Right lobe of liver (tissue), 6 donors: ENCODE results near the gene LMAN2L. TPM values are rescaled to one million over a fixed set of nuclear protein-coding genes. Genes with fewer than 3 reads are reported as not detected.

Experiments
- ATAC-seq, 4 donors: fragments of 200-7000 bp; cut with Tn5 transposase; one replicate each; pipeline ENCODE4 v1.9.1; 2020; ENCODE audit warnings: mild to moderate bottlenecking in 4 of 4, moderate library complexity in 4 of 4
- DNase-seq, 3 donors: peaks; one replicate each; pipeline ENCODE4 v3.0.0-alpha.2; 2020
- H3K27ac ChIP-seq, 3 donors: fragments of 200-600 bp; one replicate each; pipeline ENCODE4 v1.8.0; 2022
- H3K27me3 ChIP-seq, 2 donors: fragments of 200-600 bp; one replicate each; pipeline ENCODE4 v1.8.0; 2022
- H3K36me3 ChIP-seq, 4 donors: fragments of 200-600 bp; sonication (generic) in 1 of 4; one replicate each; pipeline versions ENCODE4 v1.5.1 to v1.8.0; 2017 to 2022; ENCODE audit warnings: control low read depth in 1 of 4
- H3K4me1 ChIP-seq, 4 donors: fragments of 200-600 bp; sonication (generic) in 1 of 4; one replicate each; pipeline versions ENCODE4 v1.5.1 to v1.8.0; 2017 to 2022; ENCODE audit warnings: control low read depth in 1 of 4
- H3K4me3 ChIP-seq, 3 donors: fragments of 200-600 bp; one replicate each; pipeline ENCODE4 v1.8.0; 2022
- H3K9me3 ChIP-seq, 4 donors: fragments of 200-600 bp; sonication (generic) in 1 of 4; one replicate each; pipeline versions ENCODE4 v1.5.1 to v1.8.0; 2017 to 2022; ENCODE audit warnings: control low read depth in 1 of 4
- POLR2A ChIP-seq: fragments of 450-650 bp; IDR thresholded peaks from one replicate; pipeline ENCODE4 v1.6.1; 2017; ENCODE audit warnings: antibody characterized with exemption, mild to moderate bottlenecking
- WGBS: methylation state at CpG from one replicate; pipeline ENCODE4 v1.1.6; 2018; ENCODE audit warnings: low coverage, low lambda C conversion rate; ENCODE audit not compliant: insufficient coverage; ENCODE audit errors: missing lambda C conversion rate; 5-methylcytosine and 5-hydroxymethylcytosine counted together
- intact Hi-C, 2 donors: fragments of 100-400 bp; cut with DNase I; formaldehyde crosslinking; loops; one replicate each; pipeline versions ENCODE4 v1.11.2 to v1.14.1; 2022
- total RNA-seq, 6 experiments: library from RNA; depleted of rRNA in 2 of 6; stranded (reverse); fragments of >200 nt in 2 of 6; fragmentation: NEBNext Ultra II Directional in 3 of 6; extraction: Animal tissue kit (Norgen Biotek cat#: 25700) in 3 of 6; gene quantifications; one replicate each; pipeline versions ENCODE4 v1.1.0 to v1.2.4, GENCODE V29; 2016 to 2023
- TF ChIP-seq, protein P1 (sequence below), 4 donors: fragments of 200-600 bp in 3 of 4; fragments of 450-650 bp in 1 of 4; IDR thresholded peaks; one replicate each; pipeline versions ENCODE4 v1.5.1 to v1.8.0; 2016 to 2022; ENCODE audit warnings: antibody characterized with exemption in 4 of 4, mild to moderate bottlenecking in 2 of 4
- donor health status: DM: no; HTN: yes; CAD: no.
- donor health status: DM: no; HTN: no; CAD: no.
- donor health status: DM: no; HTN: no; CAD: no.
- donor health status: DM: no; HTN: yes; CAD: no.
- donor health status: DM: no; HTN: yes; CAD: no.

The LMAN2L gene
- total RNA-seq, 6 experiments from 2014 or later, result 5.5 to 17.8 (median 11.3) TPM

DNA sequence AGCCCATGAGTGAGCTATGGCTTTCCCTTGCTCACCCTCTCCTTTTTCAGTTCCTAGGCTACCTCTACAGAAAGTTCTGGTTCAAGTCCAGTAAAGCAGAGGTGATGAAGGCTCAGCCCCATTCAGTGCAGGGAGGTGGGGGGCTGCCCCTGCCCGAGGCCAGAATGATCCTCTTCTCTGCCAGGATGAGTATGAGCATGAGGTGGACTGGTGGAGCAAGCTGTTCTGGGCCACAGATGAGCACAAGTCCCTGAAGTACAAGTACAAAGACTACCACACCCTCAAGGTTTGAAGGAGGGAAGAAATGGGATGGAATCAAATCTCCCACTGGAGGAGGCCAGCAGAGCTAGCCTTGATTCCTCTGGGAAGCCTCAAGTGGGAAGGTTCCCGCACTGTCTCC, 42.4 kb downstream of the LMAN2L start:
- no peaks in the 10 kb centered on the region for H3K27me3 ChIP-seq
- no peak overlapping the region for H3K4me3 ChIP-seq
- DNase-seq (no peak), ATAC-seq (no peak)
- no peaks in the 10 kb centered on the region for H3K4me1 ChIP-seq
- intact Hi-C loops, result no loop called here
- no peak overlapping the region for H3K27ac ChIP-seq
- 83% methylated on average over 1 of the region's 2 CpGs for WGBS
- TF ChIP-seq, protein P1, sequence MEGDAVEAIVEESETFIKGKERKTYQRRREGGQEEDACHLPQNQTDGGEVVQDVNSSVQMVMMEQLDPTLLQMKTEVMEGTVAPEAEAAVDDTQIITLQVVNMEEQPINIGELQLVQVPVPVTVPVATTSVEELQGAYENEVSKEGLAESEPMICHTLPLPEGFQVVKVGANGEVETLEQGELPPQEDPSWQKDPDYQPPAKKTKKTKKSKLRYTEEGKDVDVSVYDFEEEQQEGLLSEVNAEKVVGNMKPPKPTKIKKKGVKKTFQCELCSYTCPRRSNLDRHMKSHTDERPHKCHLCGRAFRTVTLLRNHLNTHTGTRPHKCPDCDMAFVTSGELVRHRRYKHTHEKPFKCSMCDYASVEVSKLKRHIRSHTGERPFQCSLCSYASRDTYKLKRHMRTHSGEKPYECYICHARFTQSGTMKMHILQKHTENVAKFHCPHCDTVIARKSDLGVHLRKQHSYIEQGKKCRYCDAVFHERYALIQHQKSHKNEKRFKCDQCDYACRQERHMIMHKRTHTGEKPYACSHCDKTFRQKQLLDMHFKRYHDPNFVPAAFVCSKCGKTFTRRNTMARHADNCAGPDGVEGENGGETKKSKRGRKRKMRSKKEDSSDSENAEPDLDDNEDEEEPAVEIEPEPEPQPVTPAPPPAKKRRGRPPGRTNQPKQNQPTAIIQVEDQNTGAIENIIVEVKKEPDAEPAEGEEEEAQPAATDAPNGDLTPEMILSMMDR (IDR thresholded peaks at IDR 0.05), result no peak
- no peak for TF ChIP-seq POLR2A
- no peaks in the 10 kb centered on the region for H3K9me3 ChIP-seq
- H3K36me3 ChIP-seq, result peaks cover 0 to 4% (median 0%) of the 10 kb centered on the region in 4 donors

GRCh38 chr2:96695602-96696001, 44.3 kb downstream of the LMAN2L start:
- H3K4me1 ChIP-seq, result no peaks in the 10 kb centered on the region
- no peaks in the 10 kb centered on the region for H3K36me3 ChIP-seq
- DNase-seq, result no peak
- TF ChIP-seq POLR2A, result no peak
- no peaks in the 10 kb centered on the region for H3K27me3 ChIP-seq
- no peaks in the 10 kb centered on the region for H3K9me3 ChIP-seq
- intact Hi-C loops, result no loop called here
- WGBS, result 90% methylated on average over 2 of the region's 15 CpGs
- no peak overlapping the region for H3K27ac ChIP-seq
- no peak overlapping the region for H3K4me3 ChIP-seq
- no peak for ATAC-seq

- Histone ChIP-seq H3K4me3 (no peak overlapping the region), H3K9me3 (no peaks in the 10 kb centered on the region), H3K36me3 (no peaks in the 10 kb centered on the region), H3K27ac (no peak overlapping the region), H3K4me1 (no peaks in the 10 kb centered on the region), H3K27me3 (no peaks in the 10 kb centered on the region)
- no peak for ATAC-seq
- TF ChIP-seq POLR2A, result no peak
- TF ChIP-seq, protein P1 (IDR thresholded peaks at IDR 0.05), result no peak
- DNase-seq, result no peak
- intact Hi-C loops, result no loop called here
- WGBS, result no CpG with 5 or more reads among the region's 13 CpGs
Observed at GRCh38 chr2:96694816-96695455, 44.9 kb downstream of the LMAN2L start.

GRCh38 chr2:96694279-96694678, 45.6 kb downstream of the LMAN2L start:
- Histone ChIP-seq H3K27ac (no peak overlapping the region), H3K27me3 (no peaks in the 10 kb centered on the region), H3K36me3 (no peaks in the 10 kb centered on the region), H3K4me3 (no peak overlapping the region), H3K4me1 (no peaks in the 10 kb centered on the region), H3K9me3 (no peaks in the 10 kb centered on the region)
- 73% methylated on average over 7 of the region's 8 CpGs for WGBS
- DNase-seq (no peak), ATAC-seq (no peak)
- TF ChIP-seq POLR2A, result no peak
- TF ChIP-seq, protein P1 (IDR thresholded peaks at IDR 0.05), result no peak
- intact Hi-C loops, result no loop called here

- H3K27ac ChIP-seq, result no peak overlapping the region
- no peak for ATAC-seq
- no peaks in the 10 kb centered on the region for H3K36me3 ChIP-seq
- no peak for TF ChIP-seq POLR2A
- no peaks in the 10 kb centered on the region for H3K27me3 ChIP-seq
- no peaks in the 10 kb centered on the region for H3K9me3 ChIP-seq
- WGBS, result 70% methylated on average over 4 of the region's 14 CpGs
- H3K4me1 ChIP-seq, result no peaks in the 10 kb centered on the region
- intact Hi-C loops, result no loop called here
- no peak for DNase-seq
- H3K4me3 ChIP-seq, result no peak overlapping the region
Observed at GRCh38 chr2:96693286-96694200, 46.3 kb downstream of the LMAN2L start.
